HCT116 (cell line): ENCODE data around the gene TIMP1. TPM values are rescaled to one million over a fixed set of nuclear protein-coding genes. Genes with fewer than 3 reads are reported as not detected.

Experiments
- ATAC-seq: fragments of 200-7000 bp; cut with Tn5 transposase; 2 replicates; pipeline ENCODE4 v1.9.1; 2020; ENCODE audit warnings: mild to moderate bottlenecking, moderate library complexity
- BruUV-seq: library from RNA; stranded (reverse); fragments of 400-500 nt; replicated peaks from 2 replicates; lab custom pipeline; 2021; lab: Mats Ljungman, UMichigan
- CTCF ChIA-PET: fragments of 300-600 bp; sonication (Branson Sonifier 250); formaldehyde crosslinking; loops from one replicate; lab custom pipeline; 2021; ENCODE audit warnings: antibody characterized with exemption; lab: Charles Lee
- POLR2A ChIA-PET: fragments of 300-600, 350-600 bp; sonication (Branson Sonifier 250); formaldehyde crosslinking; loops from one replicate; lab custom pipeline; 2021; ENCODE audit warnings: antibody characterized with exemption; lab: Charles Lee
- RAD21 ChIA-PET, 2 experiments: fragments of 300-600 bp; sonication (Branson Sonifier 250); formaldehyde crosslinking; loops; one replicate each; lab custom pipeline; 2023; ENCODE audit warnings: low total read pairs in 2 of 2; ENCODE audit not compliant: uncharacterized antibody in 2 of 2, unreplicated experiment in 2 of 2, low non-redundant PET in 1 of 2; lab: Charles Lee
- DNase-seq: peaks from one replicate; pipeline ENCODE4 v3.0.0-alpha.2; 2010; ENCODE audit warnings: low read depth, low spot score
- H2AFZ ChIP-seq: fragments of 200-600 bp; shearing (Covaris generic), sonication (generic); 2 replicates; pipeline ENCODE4 v1.6.1; 2017; ENCODE audit warnings: low read depth, mixed run types, mixed read lengths, antibody characterized with exemption, low read length; ENCODE audit not compliant: poor library complexity, severe bottlenecking
- H3K27ac ChIP-seq: 2 replicates; pipeline ENCODE4 v1.5.1; 2012; ENCODE audit warnings: low read depth, low read length
- H3K27me3 ChIP-seq: fragments of 200-600 bp; sonication (generic); 2 replicates; pipeline ENCODE4 v1.6.1; 2016; ENCODE audit warnings: mixed run types, low read length, mixed read lengths; ENCODE audit not compliant: insufficient read depth
- H3K36me3 ChIP-seq, 2 experiments: fragments of 200-500 bp in 1 of 2; fragments of 200-600 bp in 1 of 2; sonication (Bioruptor generic) in 1 of 2; sonication (generic) in 1 of 2; 2 replicates each; pipeline versions ENCODE4 v1.5.1 to v1.6.1; 2014 to 2016; ENCODE audit warnings: low read length in 2 of 2, inconsistent platforms in 1 of 2, mixed read lengths in 1 of 2, mixed run types in 1 of 2; ENCODE audit not compliant: insufficient read depth in 2 of 2, control insufficient read depth in 1 of 2
- H3K4me1 ChIP-seq, 2 experiments: fragments of 200-600 bp in 1 of 2; sonication (generic) in 1 of 2; 2 replicates each; pipeline versions ENCODE4 v1.5.1 to v1.6.1; 2012 to 2017; ENCODE audit warnings: low read length in 2 of 2, inconsistent platforms in 1 of 2, mild to moderate bottlenecking in 1 of 2, mixed read lengths in 1 of 2, mixed run types in 1 of 2, moderate library complexity in 1 of 2; ENCODE audit not compliant: insufficient read depth in 2 of 2, control insufficient read depth in 1 of 2
- H3K4me2 ChIP-seq: fragments of 200-600 bp; sonication (generic); 2 replicates; pipeline ENCODE4 v1.6.1; 2017; ENCODE audit warnings: mixed run types, low read length, mixed read lengths
- H3K4me3 ChIP-seq, 2 experiments: fragments of 200-600 bp in 1 of 2; sonication (generic) in 1 of 2; replicated peaks in 1 of 2; 2 replicates each; pipeline ENCODE4 v1.5.1; 2011 to 2016; ENCODE audit warnings: low read length in 2 of 2, control low read depth in 1 of 2, low read depth in 1 of 2, mild to moderate bottlenecking in 1 of 2, mixed read lengths in 1 of 2, mixed run types in 1 of 2
- H3K79me2 ChIP-seq: fragments of 200-600 bp; sonication (generic); 2 replicates; pipeline ENCODE4 v1.6.1; 2017; ENCODE audit warnings: mild to moderate bottlenecking, mixed run types, low read length, moderate library complexity, mixed read lengths; ENCODE audit not compliant: insufficient read depth
- H3K9ac ChIP-seq: fragments of 200-600 bp; sonication (generic); 2 replicates; pipeline ENCODE4 v1.6.1; 2016; ENCODE audit warnings: low read length, mixed read lengths
- H3K9me2 ChIP-seq: fragments of 200-600 bp; sonication (generic), shearing (Covaris generic); 2 replicates; pipeline ENCODE4 v1.6.1; 2017; ENCODE audit warnings: mixed run types, mild to moderate bottlenecking, moderate library complexity; ENCODE audit not compliant: insufficient read depth
- H3K9me3 ChIP-seq, 2 experiments: fragments of 200-500 bp in 1 of 2; fragments of 200-600 bp in 1 of 2; sonication (Bioruptor generic) in 1 of 2; sonication (generic) in 1 of 2; 2 replicates each; pipeline ENCODE4 v1.6.1; 2014 to 2017; ENCODE audit warnings: low read length in 2 of 2, mixed read lengths in 2 of 2, inconsistent platforms in 1 of 2, low read depth in 1 of 2, mild to moderate bottlenecking in 1 of 2, mixed run types in 1 of 2, moderate library complexity in 1 of 2; ENCODE audit not compliant: control insufficient read depth in 1 of 2, insufficient read depth in 1 of 2
- H4K20me1 ChIP-seq: fragments of 200-600 bp; sonication (generic), shearing (Covaris generic); 2 replicates; pipeline ENCODE4 v1.6.1; 2017; ENCODE audit warnings: mixed run types, mild to moderate bottlenecking, moderate library complexity; ENCODE audit not compliant: insufficient read depth
- CEBPB ChIP-seq: IDR thresholded peaks from 2 replicates; pipeline ENCODE4 v1.6.1; 2012; ENCODE audit warnings: low read depth
- CTCF ChIP-seq, 3 experiments: fragments of 200-600 bp in 1 of 3; sonication (generic) in 1 of 3; IDR thresholded peaks in 2 of 3; conservative IDR thresholded peaks in 1 of 3; 2 replicates each; pipeline ENCODE4 v1.5.1; 2012 to 2017; ENCODE audit warnings: low read depth in 2 of 3, low read length in 2 of 3, antibody characterized with exemption in 1 of 3, borderline replicate concordance in 1 of 3, control low read depth in 1 of 3, mild to moderate bottlenecking in 1 of 3, mixed read lengths in 1 of 3, mixed run types in 1 of 3, moderate library complexity in 1 of 3; ENCODE audit not compliant: insufficient read depth in 1 of 3
- ELF1 ChIP-seq: IDR thresholded peaks from 2 replicates; pipeline ENCODE4 v1.6.1; 2012; ENCODE audit warnings: low read depth, borderline replicate concordance
- EZH2phosphoT487 ChIP-seq: fragments of 200-600 bp; IDR thresholded peaks from 2 replicates; pipeline ENCODE4 v1.6.1; 2018; ENCODE audit warnings: antibody characterized with exemption, borderline replicate concordance
- POLR2AphosphoS5 ChIP-seq: IDR thresholded peaks from 2 replicates; pipeline ENCODE4 v1.6.1; 2011; ENCODE audit warnings: mild to moderate bottlenecking, low read depth, low read length, moderate library complexity
- RAD21 ChIP-seq: IDR thresholded peaks from 2 replicates; pipeline ENCODE4 v1.6.1; 2012; ENCODE audit warnings: low read depth, mild to moderate bottlenecking
- SP1 ChIP-seq: IDR thresholded peaks from 2 replicates; pipeline ENCODE4 v1.6.1; 2012; ENCODE audit warnings: low read depth
- SRF ChIP-seq: IDR thresholded peaks from 2 replicates; pipeline ENCODE4 v1.6.1; 2012; ENCODE audit warnings: low read depth
- TCF7L2 ChIP-seq: IDR thresholded peaks from 2 replicates; pipeline ENCODE4 v1.7.0; 2011; ENCODE audit warnings: borderline replicate concordance, inconsistent platforms; ENCODE audit not compliant: insufficient read depth, insufficient read length; ENCODE audit errors: extremely low read depth
- ZBTB33 ChIP-seq: IDR thresholded peaks from 2 replicates; pipeline ENCODE4 v1.6.1; 2011; ENCODE audit warnings: mild to moderate bottlenecking, low read length, moderate library complexity; ENCODE audit not compliant: insufficient replicate concordance; ENCODE audit errors: extremely low read depth
- ZFX ChIP-seq: fragments of 450-650 bp; IDR thresholded peaks from 2 replicates; pipeline ENCODE4 v1.6.1; 2017
- intact Hi-C: fragments of 100-400 bp; cut with micrococcal nuclease; formaldehyde crosslinking; loops from 2 replicates; pipeline ENCODE4 v1.10.0; 2022
- total RNA-seq: library from RNA; stranded (reverse); gene quantifications from one replicate; pipeline ENCODE4 v1.2.1, GENCODE V29; 2021; ENCODE audit not compliant: unreplicated experiment

TIMP1 gene
- total RNA-seq, 1 experiment from 2014 or later, result 225 TPM

GRCh38 chrX:47568656-47569295 lies 13.5 kb upstream of the TIMP1 start:
- DNase-seq (no peak), ATAC-seq (peak; percentile 77)
- Histone ChIP-seq H3K36me3 (peaks cover 0 to 6% of the 10 kb centered on the region in 2 experiments; a peak in 2 of 4 replicates), H3K4me3 (no peak overlapping the region), H3K9ac (no peak overlapping the region), H3K9me3 (no peaks in the 10 kb centered on the region), H3K9me2 (no peaks in the 10 kb centered on the region), H2AFZ (no peak overlapping the region), H3K4me1 (peaks cover 0 to 12% of the 10 kb centered on the region in 2 experiments; a peak in 1 of 4 replicates), H4K20me1 (no peaks in the 10 kb centered on the region), H3K27ac (no peak overlapping the region), H3K27me3 (no peaks in the 10 kb centered on the region), H3K4me2 (no peak overlapping the region), H3K79me2 (no peaks in the 10 kb centered on the region)
- no peak for TF ChIP-seq POLR2AphosphoS5
- TF ChIP-seq ELF1, result no peak
- TF ChIP-seq CTCF (IDR thresholded peaks at IDR 0.05 in 2 of 3, conservative IDR thresholded peaks at IDR 0.05 in 1 of 3; ENCODE audit: borderline replicate concordance in 1 of 3, insufficient read depth in 1 of 3, low read depth in 2 of 3, low read length in 2 of 3), result peak in 2 of 3 experiments; percentile 42 to 45; a peak in 4 of 6 replicates
- no peak for TF ChIP-seq SRF
- no peak for TF ChIP-seq TCF7L2
- BruUV-seq, result no TSS peak
- ChIA-PET RAD21 (no interaction called here), POLR2A (no interaction called here), CTCF (no interaction called here)
- intact Hi-C loops, result loop anchor here (10.0 kb wide), 2 partner anchors 266 to 926 kb away; partner anchors contain the start of gene ZNF81

GRCh38 chrX:47570794-47571193 lies 11.4 kb upstream of the TIMP1 start:
- Histone ChIP-seq H3K9me3 (no peaks in the 10 kb centered on the region), H3K4me3 (no peak overlapping the region), H3K4me2 (no peak overlapping the region), H3K27ac (no peak overlapping the region), H3K36me3 (peaks cover 0 to 2% of the 10 kb centered on the region in 2 experiments; a peak in 1 of 4 replicates), H3K79me2 (no peaks in the 10 kb centered on the region), H3K4me1 (peaks cover 0 to 12% of the 10 kb centered on the region in 2 experiments; a peak in 1 of 4 replicates), H2AFZ (no peak overlapping the region), H3K9ac (no peak overlapping the region), H4K20me1 (no peaks in the 10 kb centered on the region), H3K9me2 (no peaks in the 10 kb centered on the region), H3K27me3 (no peaks in the 10 kb centered on the region)
- ATAC-seq, result no peak
- DNase-seq, result no peak
- no TSS peak for BruUV-seq
- intact Hi-C loops, result no loop called here
- ChIA-PET RAD21 (interaction anchor here in 1 of 2 experiments (0.6 kb wide), 1 partner anchor 119 kb away, joined by 3 read pairs; no protein-coding TSS in a partner anchor), POLR2A (no interaction called here), CTCF (no interaction called here)
- TF ChIP-seq ZBTB33, result no peak
- TF ChIP-seq RAD21, result no peak
- TF ChIP-seq SRF, result no peak
- no peak for TF ChIP-seq CTCF (IDR thresholded peaks at IDR 0.05 in 2 of 3, conservative IDR thresholded peaks at IDR 0.05 in 1 of 3; ENCODE audit: borderline replicate concordance in 1 of 3, insufficient read depth in 1 of 3, low read depth in 2 of 3, low read length in 2 of 3)
- TF ChIP-seq ELF1, result no peak
- no peak for TF ChIP-seq CEBPB
- TF ChIP-seq POLR2AphosphoS5, result no peak
- TF ChIP-seq SP1, result no peak
- no peak for TF ChIP-seq ZFX
- TF ChIP-seq EZH2phosphoT487, result no peak
